Skin epidermis (tissue), 12 donors: Measurements from ENCODE around the gene ZNF839.
"Not testable (repeated sequence)": the region's sequence is repeated elsewhere in the genome, so short reads cannot be mapped to it uniquely, and the experiment has no call there.

Experiments used
- H3K27ac ChIP-seq, 21 experiments: fragments of 200-600 bp; sonication (generic) in 11 of 21; one replicate each; pipeline ENCODE4 v1.5.0; 2020; ENCODE audit warnings: mild to moderate bottlenecking in 3 of 21, inconsistent platforms in 2 of 21, moderate library complexity in 2 of 21
- H3K4me3 ChIP-seq, 7 experiments: fragments of 200-600 bp; sonication (generic) in 2 of 7; one replicate each; pipeline ENCODE4 v1.5.0; 2020; ENCODE audit warnings: inconsistent platforms in 2 of 7, mild to moderate bottlenecking in 2 of 7, moderate library complexity in 1 of 7

ZNF839 gene

DNA sequence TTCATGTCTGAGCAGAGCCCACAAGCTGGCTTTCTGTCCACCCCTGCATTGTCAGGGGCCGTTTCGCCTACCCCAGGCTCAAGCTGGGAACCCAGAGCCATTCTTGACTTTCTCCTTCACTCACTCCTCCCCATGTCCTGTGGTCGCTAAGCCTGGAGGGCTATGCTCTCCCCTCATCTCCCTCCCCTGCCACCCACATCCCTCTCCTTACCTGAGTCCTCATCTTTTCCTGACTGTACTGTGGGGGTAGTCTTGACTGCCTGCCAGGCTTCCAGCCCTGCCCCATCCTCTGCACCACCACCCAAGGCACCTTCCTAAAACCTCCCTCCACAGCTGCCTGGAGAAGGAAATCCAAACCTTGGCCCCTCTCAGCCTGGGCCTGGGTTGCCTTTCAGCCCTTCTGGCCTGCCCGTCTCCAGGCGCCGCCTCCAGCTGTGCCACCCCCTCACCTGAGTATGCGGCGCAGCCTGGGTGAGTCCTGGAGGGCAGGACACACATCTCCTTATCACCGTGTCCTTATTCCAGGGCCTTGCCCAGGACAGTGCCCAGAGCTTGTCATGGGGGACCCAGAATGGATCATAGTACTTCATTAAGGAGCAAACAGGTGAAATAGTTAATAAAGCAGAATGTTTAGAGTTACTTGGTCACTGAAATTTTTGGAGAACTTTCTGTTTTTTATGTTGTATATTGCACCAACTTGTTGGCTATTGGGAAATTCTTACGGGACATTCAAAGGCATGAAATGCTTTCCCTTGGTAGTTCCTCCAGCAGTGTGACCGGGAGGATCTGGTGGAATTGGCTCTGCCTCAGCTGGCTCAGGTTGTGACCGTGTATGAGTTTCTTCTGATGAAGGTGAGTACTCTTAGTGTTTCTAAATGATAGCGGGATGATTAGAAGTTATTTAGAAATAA, 14.5 kb downstream of the ZNF839 start:
- Histone ChIP-seq H3K4me3 (no peak overlapping the region), H3K27ac (no peak overlapping the region)

DNA sequence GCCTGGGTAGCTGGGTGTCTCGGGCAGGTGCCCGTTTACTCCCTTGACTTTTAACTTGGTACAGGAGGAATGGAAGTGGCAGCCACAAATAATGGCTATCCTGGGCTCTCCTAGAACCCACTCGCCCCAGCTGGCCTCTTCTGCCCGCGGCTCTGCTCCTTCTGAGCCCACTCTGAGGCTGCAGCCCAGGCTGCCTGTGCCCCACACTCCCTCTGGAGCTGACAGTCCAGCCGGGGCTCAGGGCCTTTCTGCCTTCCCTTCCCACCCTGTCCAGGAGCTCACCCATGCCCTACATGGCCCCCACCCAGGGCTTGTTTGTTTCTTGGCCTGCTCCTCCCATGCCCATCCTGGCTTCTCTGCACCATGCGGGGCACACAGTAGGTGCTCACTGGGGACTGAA, 15.6 kb downstream of the ZNF839 start:
- Histone ChIP-seq H3K27ac (no peak overlapping the region), H3K4me3 (no peak overlapping the region)

DNA sequence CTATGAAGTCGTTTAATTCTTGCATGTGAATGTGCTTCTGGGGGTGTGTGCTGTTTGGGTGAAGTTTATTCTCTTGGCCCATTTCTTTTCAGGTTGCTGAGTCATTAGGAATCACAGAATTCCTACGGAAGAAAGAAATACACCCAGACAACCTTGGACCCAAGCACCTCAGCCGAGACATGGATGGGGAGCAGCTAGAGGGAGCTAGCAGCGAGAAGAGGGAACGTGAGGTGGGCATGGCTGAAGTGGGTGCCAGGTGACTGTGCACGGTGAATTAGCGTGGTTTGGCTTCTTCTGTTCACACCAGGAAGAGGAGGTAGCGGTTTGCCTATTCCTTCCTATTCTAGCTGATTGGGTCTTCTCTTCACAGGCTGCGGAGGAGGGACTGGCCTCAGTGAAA, 19.2 kb downstream of the ZNF839 start:
- H3K27ac ChIP-seq, result no peak overlapping the region
- H3K4me3 ChIP-seq, result no peak overlapping the region

DNA sequence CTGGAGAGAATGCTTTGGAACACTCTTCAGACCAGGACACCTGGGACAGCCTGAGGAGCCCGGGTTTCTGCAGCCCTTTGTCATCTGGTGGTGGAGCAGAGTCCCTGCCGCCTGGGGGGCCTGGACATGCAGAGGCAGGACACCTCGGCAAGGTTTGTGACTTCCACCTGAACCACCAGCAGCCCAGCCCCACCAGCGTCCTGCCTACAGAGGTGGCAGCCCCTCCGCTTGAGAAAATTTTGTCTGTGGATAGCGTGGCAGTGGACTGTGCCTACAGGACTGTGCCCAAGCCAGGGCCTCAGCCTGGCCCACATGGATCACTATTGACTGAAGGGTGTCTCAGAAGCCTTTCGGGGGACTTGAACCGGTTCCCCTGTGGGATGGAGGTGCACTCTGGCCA, 22.0 kb downstream of the ZNF839 start:
- Histone ChIP-seq H3K4me3 (no peak overlapping the region), H3K27ac (no peak overlapping the region)

DNA sequence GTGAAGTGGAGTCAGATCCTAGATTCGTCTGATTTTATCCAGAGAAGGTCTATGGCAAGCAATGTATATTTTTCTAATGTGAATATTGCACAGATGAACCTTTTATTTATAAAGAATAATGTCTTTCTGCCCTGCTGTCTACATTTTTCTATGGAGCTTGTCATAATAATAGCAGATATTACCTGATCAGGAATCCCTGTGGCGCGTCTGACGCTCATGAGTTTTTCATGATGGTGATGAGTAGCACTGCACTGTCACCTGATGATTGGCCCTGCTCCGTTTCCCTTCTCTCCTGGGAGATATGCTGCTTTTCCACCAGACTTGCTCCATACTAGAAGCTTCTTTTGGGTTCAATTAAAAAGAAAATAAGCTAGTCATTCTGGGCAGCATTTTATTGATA, 22.7 kb downstream of the ZNF839 start:
- Histone ChIP-seq H3K4me3 (no peak overlapping the region), H3K27ac (no peak overlapping the region)

DNA sequence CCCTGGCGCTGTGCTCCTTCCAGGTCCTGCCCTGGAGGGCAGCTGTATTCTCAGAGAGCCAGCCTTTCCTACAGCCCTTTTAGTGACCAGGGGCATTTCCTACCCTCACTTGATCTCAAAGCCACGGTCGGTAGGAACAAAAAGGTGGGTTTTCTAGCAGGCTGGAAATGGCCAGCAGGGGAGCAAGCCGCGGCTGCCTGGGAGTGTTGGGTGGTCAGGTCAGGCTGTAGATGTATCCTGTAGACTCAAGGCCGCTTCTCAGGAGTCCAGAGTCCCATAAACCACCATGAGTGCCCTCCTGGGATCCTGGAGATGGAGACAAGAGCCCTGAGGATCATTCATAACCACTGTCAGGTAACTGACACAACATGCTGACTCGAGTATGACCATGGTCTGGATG, 24.5 kb downstream of the ZNF839 start:
- Histone ChIP-seq H3K27ac (peak overlapping the region in 1 of 21 experiments; percentile 53), H3K4me3 (no peak overlapping the region)

DNA sequence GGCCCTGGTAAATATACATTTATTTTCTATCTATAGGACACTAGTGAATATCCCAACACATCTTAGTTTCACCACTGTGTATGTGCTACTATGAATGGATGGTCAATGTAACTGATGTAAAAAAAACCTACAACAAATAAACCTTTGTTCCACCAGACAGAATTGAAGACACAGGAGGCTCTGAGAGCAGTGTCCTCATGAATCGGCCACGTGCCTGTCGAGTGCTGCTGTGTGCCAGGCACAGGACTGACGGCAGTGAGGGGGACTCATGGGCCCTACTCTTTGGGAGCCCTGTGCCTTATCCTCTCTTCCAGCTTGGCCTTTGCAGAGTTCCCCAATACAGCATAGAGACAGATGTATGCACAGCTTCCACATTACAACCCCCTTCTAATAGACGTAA, 24.9 kb downstream of the ZNF839 start:
- H3K27ac ChIP-seq, result peak overlapping the region in 2 of 21 experiments; percentile 18 to 28

DNA sequence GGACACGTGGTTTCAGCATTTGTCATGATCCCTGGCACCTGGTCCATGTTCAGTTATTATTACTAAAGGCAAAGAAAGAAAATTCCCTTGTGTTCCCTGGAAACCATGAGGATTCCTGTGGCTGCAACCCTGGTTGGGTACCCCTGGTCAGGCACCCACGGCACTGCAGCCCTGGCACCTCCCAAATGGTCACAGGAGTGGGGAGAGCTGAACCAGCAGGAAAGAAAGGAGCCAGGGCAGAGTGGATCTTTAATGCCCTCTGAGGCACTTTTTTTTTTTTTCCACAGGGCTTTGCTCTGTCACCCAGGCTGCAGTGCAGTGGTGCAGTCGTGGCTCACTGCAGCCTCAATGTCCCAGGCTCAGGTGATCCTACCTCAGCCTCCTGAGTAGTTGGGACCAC, 25.7 kb downstream of the ZNF839 start:
- Histone ChIP-seq H3K27ac (peak overlapping the region in 2 of 21 experiments; percentile 18 to 28), H3K4me3 (no peak overlapping the region)

More for the DNA sequence above, 24.9 kb downstream of the ZNF839 start:
- no peak overlapping the region for H3K4me3 ChIP-seq

DNA sequence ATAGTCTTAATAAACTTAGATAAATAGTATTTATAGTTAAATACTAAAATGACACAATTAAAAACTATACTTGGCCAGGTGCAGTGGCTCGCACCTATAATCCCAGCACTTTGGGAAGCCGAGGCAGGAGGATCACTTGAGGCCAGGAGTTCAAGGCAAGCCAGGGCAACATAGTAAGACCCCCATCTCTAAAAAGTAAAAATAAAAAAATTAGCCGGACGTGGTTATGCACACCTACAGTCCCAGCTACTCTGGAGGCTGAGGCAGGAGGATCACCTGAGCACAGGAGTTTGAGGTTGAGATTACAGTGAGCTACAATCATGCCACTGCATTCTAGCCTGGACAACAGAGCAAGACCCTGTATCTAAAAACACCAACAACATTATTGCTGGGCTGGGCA, 27.1 kb downstream of the ZNF839 start:
- no peak overlapping the region for H3K27ac ChIP-seq
- H3K4me3 ChIP-seq, result no peak overlapping the region

DNA sequence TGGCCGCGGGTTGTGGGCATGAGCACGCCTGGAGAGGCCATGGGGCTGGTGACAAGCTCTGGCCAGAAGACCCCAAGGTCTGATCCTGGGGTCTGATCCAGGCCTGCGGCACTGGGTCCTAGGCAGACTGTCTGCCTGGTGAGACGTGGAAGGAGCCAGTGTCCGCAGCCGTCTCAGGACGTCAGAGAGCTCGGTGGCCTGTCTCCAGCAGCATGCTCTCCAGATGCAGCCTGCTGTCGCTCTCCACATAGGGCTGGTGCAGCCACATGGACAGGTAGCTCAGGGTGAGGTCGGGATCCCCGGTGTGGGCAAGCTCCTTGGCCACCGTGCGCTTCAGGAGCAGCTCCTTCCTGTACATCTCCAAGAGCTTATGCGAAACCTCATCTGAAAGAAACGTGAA, 28.8 kb downstream of the ZNF839 start:
- Histone ChIP-seq H3K27ac (no peak overlapping the region), H3K4me3 (no peak overlapping the region)

DNA sequence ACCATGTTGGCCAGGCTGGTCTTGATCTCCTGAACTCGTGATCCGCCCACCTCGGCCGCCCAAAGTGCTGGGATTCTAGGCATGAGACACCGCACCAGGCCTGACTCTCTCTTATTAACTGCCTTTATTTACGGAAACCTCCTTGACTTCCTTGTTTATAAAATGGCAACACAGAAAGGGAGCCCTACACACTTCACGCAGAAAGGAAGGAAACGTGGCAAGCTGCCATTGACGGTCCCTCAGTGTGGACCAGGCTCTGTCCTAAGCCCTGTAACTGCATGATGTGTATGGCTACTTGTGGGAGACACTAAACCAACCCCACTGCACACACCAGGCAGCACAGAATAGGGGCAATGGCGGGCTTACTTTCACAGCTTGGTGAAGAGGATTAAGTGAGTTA, 31.5 kb downstream of the ZNF839 start:
- H3K27ac ChIP-seq, result peak overlapping the region in 8 of 21 experiments; percentile 14 to 69 (median 36)

DNA sequence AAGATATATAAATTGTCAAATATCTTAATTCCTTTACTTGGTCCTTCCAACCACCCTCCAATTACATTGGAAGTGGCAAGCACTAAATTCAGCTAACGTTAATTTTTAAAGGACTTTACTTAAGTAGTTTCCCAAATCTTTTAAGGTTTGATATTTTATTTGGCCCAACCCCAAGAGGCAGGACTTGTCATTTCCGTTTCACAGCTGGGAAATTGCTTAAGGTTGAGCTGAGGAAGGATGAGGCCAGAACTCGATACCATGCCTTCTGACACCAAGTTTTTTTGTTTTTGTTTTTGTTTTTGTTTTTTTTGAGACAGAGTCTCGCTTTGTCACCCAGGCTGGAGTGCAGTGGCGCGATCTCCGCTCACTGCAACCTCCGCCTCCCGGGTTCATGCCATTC, 32.0 kb downstream of the ZNF839 start:
- H3K27ac ChIP-seq, result peak overlapping the region in 3 of 21 experiments; percentile 15 to 69 (median 22)
- not testable (repeated sequence) for H3K4me3 ChIP-seq

More for the DNA sequence above, 31.5 kb downstream of the ZNF839 start:
- no peak overlapping the region for H3K4me3 ChIP-seq

DNA sequence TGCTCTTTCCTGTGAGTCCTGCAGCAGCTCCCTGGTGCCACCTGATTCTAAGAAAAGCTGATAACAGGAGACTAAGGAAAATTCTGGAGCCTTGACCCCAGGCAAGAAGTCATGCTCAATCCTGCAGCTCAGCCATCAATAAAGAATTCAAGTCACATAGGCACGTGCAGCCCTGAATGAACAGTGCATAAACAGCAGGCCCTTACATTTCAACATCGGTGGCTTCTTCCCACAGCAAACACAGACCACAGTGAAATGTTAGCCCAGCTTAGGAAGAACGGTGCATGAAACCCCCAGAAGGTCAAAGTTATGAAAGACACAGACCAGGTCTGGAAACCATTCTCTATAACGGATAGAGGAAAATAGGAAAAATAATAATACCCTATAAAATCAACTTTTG, 32.7 kb downstream of the ZNF839 start:
- Histone ChIP-seq H3K4me3 (no peak overlapping the region), H3K27ac (peak overlapping the region in 3 of 21 experiments; percentile 15 to 22 (median 18))

DNA sequence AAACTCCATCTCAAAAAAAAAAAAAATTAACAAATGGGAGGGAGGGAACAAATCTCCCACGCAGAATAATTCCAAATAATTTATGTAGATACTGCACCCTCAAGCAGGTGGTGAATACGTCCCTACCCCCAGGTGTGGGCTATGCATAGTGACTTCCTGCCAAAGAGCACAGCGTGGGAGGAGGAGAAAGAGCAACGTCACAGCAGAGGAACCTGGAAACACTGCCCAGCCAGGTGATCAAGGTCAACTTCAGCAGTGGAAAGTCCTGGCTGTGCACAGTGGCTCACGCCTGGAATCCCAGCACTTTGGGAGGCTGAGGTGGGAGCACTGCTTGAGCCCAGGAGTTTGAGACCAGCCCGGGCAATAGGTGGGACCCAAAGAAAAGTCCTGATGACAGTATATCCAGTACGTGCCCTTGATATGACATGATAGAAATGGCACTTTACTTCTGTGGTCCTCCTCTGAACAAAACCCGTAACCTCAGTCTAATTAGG, 33.6 kb downstream of the ZNF839 start:
- H3K27ac ChIP-seq, result peak overlapping the region in 2 of 21 experiments; percentile 19 to 37

DNA sequence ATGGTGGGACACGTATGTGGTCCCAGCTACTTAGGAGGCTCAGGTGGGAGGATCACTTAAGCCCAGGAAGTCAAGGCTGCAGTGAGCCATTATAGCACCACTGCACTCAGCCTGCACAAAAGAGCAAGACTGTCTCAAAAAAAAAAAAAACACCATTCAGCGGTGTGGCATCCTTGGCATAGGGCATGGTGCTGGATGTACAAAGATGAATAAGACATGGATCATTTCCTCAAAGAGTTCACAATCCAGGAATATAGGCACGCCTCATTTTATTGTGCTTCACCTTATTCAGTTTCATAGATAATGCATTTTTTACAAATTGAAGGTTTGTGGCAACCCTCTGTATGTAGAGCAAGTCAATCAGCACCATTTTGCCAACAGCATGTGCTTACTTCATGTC, 36.7 kb downstream of the ZNF839 start:
- no peak overlapping the region for H3K4me3 ChIP-seq
- no peak overlapping the region for H3K27ac ChIP-seq

More for the DNA sequence above, 33.6 kb downstream of the ZNF839 start:
- no peak overlapping the region for H3K4me3 ChIP-seq

DNA sequence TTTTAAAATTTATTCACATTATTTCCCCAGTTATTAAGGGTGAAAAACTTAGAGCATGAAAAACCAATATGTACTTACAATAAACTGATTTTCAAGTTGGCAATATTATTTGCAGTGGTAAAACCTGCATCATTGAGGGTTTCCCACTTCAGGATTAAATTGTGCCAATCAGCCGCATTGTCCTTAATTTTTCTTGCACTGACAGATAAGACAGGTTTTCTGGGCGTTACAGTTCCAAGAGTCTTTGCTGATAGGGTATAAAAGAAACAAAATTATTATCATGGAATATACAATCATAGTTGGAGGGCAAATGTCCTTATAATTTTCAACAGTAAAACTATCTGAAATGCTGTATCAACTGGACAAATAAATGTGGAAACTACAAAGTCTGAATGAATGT, 39.8 kb downstream of the ZNF839 start:
- Histone ChIP-seq H3K4me3 (no peak overlapping the region), H3K27ac (no peak overlapping the region)

DNA sequence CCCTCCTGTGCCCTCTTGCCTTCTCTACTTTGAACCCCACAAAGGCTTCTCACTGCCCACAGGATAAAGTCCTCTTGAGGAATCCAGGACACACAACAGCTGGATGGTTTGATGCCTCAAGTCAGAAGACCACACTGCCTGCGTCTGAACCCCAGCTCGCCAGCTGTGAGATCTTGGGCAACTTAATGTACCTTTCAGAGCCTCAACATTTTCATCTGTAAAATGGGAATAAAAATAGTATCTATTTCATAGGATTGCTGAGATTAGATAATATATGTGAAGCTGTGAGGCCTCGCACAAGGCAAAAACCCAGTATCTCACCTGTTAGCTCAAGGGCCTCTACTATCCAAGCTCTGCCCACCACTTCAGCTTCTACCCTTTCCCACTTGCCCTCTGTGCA, 40.8 kb downstream of the ZNF839 start:
- no peak overlapping the region for H3K4me3 ChIP-seq
- H3K27ac ChIP-seq, result no peak overlapping the region

DNA sequence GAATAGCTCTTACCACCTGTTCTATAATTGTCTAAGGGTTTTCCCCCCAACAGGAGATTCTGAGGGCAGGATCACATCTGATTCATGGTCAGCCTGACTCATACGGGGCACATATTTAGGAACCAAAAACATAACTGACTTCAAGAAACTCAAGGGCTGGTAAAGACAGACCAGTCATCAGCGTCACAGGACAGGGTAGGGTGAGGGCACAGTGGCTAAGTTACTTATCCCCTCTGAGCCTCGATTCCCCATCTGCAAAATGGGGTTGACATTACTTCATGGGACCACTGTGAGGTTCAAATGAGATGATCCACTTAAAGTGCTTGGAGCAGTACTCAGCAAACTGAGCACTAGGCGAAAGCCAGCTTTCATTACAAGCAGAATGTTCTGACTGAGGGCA, 42.5 kb downstream of the ZNF839 start:
- Histone ChIP-seq H3K4me3 (peak overlapping the region; percentile 75 to 99 (median 94)), H3K27ac (peak overlapping the region in 20 of 21 experiments; percentile 68 to 99 (median 92))

DNA sequence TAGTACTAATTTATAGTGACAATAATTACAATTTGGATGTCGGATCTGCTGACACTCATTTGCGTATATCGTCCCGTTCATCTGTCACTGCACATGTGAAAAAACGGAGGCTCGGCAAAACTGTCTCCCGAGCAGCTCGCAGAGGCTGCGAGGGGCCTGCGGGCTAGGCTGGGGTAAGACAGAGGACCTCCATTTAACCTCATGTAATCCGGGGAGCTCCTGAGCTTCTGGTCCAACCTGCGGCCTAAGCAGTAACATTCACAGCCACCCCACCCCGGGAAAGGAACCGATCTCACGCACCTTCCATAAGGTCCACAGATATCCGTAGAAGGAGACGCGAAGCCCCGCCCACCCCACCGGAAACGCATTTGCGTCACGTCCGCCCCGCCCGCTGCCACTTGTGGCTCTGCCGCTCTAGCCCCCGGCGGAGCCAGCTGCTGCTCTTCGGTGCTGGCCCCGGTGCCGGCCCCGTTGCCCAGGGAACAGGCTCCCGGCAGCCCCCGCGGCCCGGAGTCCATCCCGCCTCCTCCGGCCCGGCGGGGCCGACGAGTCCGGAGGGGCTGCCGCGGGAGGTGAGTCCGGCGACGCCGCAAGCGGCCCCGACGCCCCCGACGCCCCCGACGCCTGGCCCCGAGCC, 43.1 kb downstream of the ZNF839 start, which contains the start of the genes CINP and TECPR2:
TSS of gene CINP (minus strand) at position 346 of the 637 bp plus-strand sequence. CDS start at position 307, 39 bp downstream.
TSS of gene TECPR2 (plus strand) at position 397 of the 637 bp plus-strand sequence. CDS start 13,781 bp downstream, outside the sequence.
- Histone ChIP-seq H3K4me3 (peak within 1 kb of the TSS; percentile 75 to 99 (median 94)), H3K27ac (peak within 1 kb of the TSS; percentile 73 to 99 (median 91))

DNA sequence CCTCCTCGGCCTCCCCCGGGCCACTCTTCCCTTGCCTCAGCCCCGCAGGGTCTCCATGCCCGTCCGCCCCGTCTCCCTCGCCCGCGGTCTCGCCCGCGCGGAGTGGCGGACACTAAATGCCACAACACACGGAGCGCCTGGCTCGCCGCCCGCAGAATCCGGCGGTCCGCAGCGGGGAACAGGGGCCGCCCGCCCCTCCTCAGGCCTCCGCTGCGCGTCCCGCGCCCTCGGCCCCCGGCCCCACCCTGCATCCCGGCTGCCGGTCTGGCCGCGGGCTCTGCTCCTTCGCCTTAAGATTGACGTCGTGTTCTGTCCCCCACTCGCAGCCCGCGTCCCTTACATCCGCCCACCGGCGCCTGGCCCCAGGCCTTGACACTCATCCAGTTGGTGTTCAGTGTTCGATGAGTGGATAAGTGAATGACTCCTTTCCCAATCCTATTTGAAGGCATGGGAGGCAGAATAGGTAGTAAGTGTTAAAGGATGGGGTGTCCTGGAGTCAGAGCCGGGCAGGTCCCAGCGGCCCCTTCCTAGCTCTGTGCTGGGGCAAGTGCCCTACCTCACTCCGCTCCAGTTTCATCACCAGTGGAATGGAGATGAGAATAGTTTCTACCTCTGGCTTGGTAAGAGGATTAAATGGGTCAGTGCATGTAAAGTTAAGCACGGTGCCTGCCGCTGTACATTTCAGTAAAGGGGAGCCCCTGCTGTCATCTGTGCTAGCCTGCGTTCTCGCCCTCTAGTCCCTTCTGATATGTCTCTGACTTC, 43.8 kb downstream of the ZNF839 start:
- Histone ChIP-seq H3K27ac (peak overlapping the region; percentile 73 to 99 (median 91)), H3K4me3 (peak overlapping the region; percentile 75 to 99 (median 94))
